Limb (tissue), 2 donors: ENCODE measurements around the gene MRPL21.

ENCODE experiments used
- DNase-seq, 2 donors: peaks; one replicate each; pipeline ENCODE4 v3.0.0-alpha.2; 2016; ENCODE audit errors: extremely low spot score in 2 of 2

Gene MRPL21

GRCh38 chr11:68903288-68904247 lies at the start of gene MRPL21, which contains the start of gene IGHMBP2:
Gene MRPL21, minus strand, starts transcription at chr11:68903832. Its CDS starts 22 bp downstream, at chr11:68903810.
Gene IGHMBP2, plus strand, starts transcription at chr11:68903891. Its CDS starts 62 bp downstream, at chr11:68903953.
- DNase-seq, result peak; percentile 75 to 93

GRCh38 chr11:68950762-68951161 lies 47.1 kb upstream of the MRPL21 start:
- no peak for DNase-seq

GRCh38 chr11:68950270-68950669 lies 46.6 kb upstream of the MRPL21 start:
- no peak for DNase-seq

GRCh38 chr11:68948935-68949334 lies 45.3 kb upstream of the MRPL21 start:
- DNase-seq, result no peak

- no peak for DNase-seq
Observed at GRCh38 chr11:68948496-68948895, 44.9 kb upstream of the MRPL21 start.

- DNase-seq, result no peak
Observed at GRCh38 chr11:68947151-68947550, 43.5 kb upstream of the MRPL21 start.

- DNase-seq, result peak in 1 of 2 donors; percentile 40
Observed at GRCh38 chr11:68946416-68947090, 42.9 kb upstream of the MRPL21 start.

- peak; percentile 10 to 31 for DNase-seq
Observed at GRCh38 chr11:68942751-68943271, 39.2 kb upstream of the MRPL21 start.

GRCh38 chr11:68942095-68942620 lies 38.5 kb upstream of the MRPL21 start:
- DNase-seq, result peak in 1 of 2 donors; percentile 18

GRCh38 chr11:68941324-68942094 lies 37.9 kb upstream of the MRPL21 start:
- DNase-seq, result peak in 1 of 2 donors; percentile 23

GRCh38 chr11:68940651-68941323 lies 37.2 kb upstream of the MRPL21 start:
- peak in 1 of 2 donors; percentile 13 for DNase-seq

- peak in 1 of 2 donors; percentile 16 for DNase-seq
Observed at GRCh38 chr11:68939583-68940555, 36.2 kb upstream of the MRPL21 start.

GRCh38 chr11:68938816-68939582 lies 35.4 kb upstream of the MRPL21 start:
- DNase-seq, result peak in 1 of 2 donors; percentile 8

GRCh38 chr11:68938088-68938487 lies 34.5 kb upstream of the MRPL21 start:
- DNase-seq, result peak in 1 of 2 donors; percentile 7

GRCh38 chr11:68936676-68937620 lies 33.3 kb upstream of the MRPL21 start:
- peak in 1 of 2 donors; percentile 19 for DNase-seq

GRCh38 chr11:68936358-68936636 lies 32.7 kb upstream of the MRPL21 start:
- DNase-seq, result no peak
